ENCODE data around the gene CABP2. TPM values are rescaled to one million over a fixed set of nuclear protein-coding genes. Genes with fewer than 3 reads are reported as not detected.
"Not testable (repeated sequence)": the region's sequence is repeated elsewhere in the genome, so short reads cannot be mapped to it uniquely, and the experiment has no call there.

Gene CABP2
- total and polyA plus RNA-seq, 4 donors = not detected

DNA sequence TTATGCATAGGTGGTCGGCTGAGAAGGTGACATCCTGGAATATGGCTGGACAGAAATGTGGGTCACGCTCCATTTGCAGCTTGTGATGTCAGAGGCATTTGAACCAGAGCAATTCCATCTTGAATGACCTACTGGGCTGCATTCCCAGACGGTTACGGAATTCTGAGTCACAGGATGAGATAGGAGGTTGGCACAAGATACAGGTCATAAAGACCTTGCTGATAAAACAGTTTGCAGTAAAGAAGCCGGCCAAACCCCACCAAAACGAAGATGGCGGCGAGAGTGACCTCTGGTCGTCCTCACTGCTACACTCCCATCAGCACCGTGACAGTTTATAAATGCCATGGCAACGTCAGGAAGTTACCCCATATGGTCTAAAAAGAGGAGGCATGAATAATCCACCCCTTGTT, 40.5 kb upstream of the CABP2 start:
- TF ChIP-seq SP1 (IDR thresholded peaks at IDR 0.05) (peak; percentile 26), JUND (IDR thresholded peaks at IDR 0.05) (peak; percentile 71 to 84), YY1 (IDR thresholded peaks at IDR 0.05) (peak; percentile 64), RXRA (IDR thresholded peaks at IDR 0.05) (peak in 1 of 2 donors; percentile 70), HNF4A (conservative IDR thresholded peaks at IDR 0.05) (peak; percentile 23)
- not testable (repeated sequence) for H3K36me3 ChIP-seq (ENCODE audit: control insufficient read depth in 4 of 4, insufficient read depth in 3 of 4, low read depth in 1 of 4, low read length in 3 of 4); H3K4me1 ChIP-seq (ENCODE audit: control insufficient read depth in 4 of 4, insufficient read depth in 4 of 4, low read length in 3 of 4); DNase-seq (ENCODE audit: low spot score); H3K9ac ChIP-seq (ENCODE audit: low read depth in 1 of 2, low read length in 2 of 2); H3K4me3 ChIP-seq (ENCODE audit: low read depth in 1 of 3, low read length in 3 of 3); H3K27me3 ChIP-seq (ENCODE audit: control insufficient read depth in 4 of 4, insufficient read depth in 4 of 4, low read length in 3 of 4); H3K9me3 ChIP-seq (ENCODE audit: control insufficient read depth in 4 of 4, low read length in 3 of 4)
- peak overlapping the region; percentile 74 to 93 for H3K27ac ChIP-seq (ENCODE audit: low read depth in 1 of 2, low read length in 2 of 2)
- 38% methylated on average over 11 of the region's 11 CpGs for WGBS

GRCh38 chr11:67562963-67563704, 39.9 kb upstream of the CABP2 start:
- Histone ChIP-seq H3K27me3 (ENCODE audit: control insufficient read depth in 4 of 4, insufficient read depth in 4 of 4, low read length in 3 of 4) (no peaks in the 10 kb centered on the region), H3K9me3 (ENCODE audit: control insufficient read depth in 4 of 4, low read length in 3 of 4) (no peaks in the 10 kb centered on the region), H3K27ac (ENCODE audit: low read depth in 1 of 2, low read length in 2 of 2) (peak overlapping the region; percentile 74 to 93), H3K4me1 (ENCODE audit: control insufficient read depth in 4 of 4, insufficient read depth in 4 of 4, low read length in 3 of 4) (peaks cover 3 to 9% (median 6%) of the 10 kb centered on the region in 4 donors), H3K9ac (ENCODE audit: low read depth in 1 of 2, low read length in 2 of 2) (no peak overlapping the region), H3K4me3 (ENCODE audit: low read depth in 1 of 3, low read length in 3 of 3) (no peak overlapping the region), H3K36me3 (ENCODE audit: control insufficient read depth in 4 of 4, insufficient read depth in 3 of 4, low read depth in 1 of 4, low read length in 3 of 4) (no peaks in the 10 kb centered on the region)
- TF ChIP-seq HNF4A (conservative IDR thresholded peaks at IDR 0.05) = peak; percentile 22 to 32
- TF ChIP-seq YY1 (IDR thresholded peaks at IDR 0.05) = no peak
- peak; percentile 49 for TF ChIP-seq SP1 (IDR thresholded peaks at IDR 0.05)
- TF ChIP-seq, protein P1, sequence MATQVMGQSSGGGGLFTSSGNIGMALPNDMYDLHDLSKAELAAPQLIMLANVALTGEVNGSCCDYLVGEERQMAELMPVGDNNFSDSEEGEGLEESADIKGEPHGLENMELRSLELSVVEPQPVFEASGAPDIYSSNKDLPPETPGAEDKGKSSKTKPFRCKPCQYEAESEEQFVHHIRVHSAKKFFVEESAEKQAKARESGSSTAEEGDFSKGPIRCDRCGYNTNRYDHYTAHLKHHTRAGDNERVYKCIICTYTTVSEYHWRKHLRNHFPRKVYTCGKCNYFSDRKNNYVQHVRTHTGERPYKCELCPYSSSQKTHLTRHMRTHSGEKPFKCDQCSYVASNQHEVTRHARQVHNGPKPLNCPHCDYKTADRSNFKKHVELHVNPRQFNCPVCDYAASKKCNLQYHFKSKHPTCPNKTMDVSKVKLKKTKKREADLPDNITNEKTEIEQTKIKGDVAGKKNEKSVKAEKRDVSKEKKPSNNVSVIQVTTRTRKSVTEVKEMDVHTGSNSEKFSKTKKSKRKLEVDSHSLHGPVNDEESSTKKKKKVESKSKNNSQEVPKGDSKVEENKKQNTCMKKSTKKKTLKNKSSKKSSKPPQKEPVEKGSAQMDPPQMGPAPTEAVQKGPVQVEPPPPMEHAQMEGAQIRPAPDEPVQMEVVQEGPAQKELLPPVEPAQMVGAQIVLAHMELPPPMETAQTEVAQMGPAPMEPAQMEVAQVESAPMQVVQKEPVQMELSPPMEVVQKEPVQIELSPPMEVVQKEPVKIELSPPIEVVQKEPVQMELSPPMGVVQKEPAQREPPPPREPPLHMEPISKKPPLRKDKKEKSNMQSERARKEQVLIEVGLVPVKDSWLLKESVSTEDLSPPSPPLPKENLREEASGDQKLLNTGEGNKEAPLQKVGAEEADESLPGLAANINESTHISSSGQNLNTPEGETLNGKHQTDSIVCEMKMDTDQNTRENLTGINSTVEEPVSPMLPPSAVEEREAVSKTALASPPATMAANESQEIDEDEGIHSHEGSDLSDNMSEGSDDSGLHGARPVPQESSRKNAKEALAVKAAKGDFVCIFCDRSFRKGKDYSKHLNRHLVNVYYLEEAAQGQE (IDR thresholded peaks at IDR 0.05) = peak; percentile 23
- TF ChIP-seq ZBTB33 (IDR thresholded peaks at IDR 0.05) = no peak
- 74% methylated on average over 10 of the region's 10 CpGs for WGBS
- no peak for DNase-seq (ENCODE audit: low spot score)

DNA sequence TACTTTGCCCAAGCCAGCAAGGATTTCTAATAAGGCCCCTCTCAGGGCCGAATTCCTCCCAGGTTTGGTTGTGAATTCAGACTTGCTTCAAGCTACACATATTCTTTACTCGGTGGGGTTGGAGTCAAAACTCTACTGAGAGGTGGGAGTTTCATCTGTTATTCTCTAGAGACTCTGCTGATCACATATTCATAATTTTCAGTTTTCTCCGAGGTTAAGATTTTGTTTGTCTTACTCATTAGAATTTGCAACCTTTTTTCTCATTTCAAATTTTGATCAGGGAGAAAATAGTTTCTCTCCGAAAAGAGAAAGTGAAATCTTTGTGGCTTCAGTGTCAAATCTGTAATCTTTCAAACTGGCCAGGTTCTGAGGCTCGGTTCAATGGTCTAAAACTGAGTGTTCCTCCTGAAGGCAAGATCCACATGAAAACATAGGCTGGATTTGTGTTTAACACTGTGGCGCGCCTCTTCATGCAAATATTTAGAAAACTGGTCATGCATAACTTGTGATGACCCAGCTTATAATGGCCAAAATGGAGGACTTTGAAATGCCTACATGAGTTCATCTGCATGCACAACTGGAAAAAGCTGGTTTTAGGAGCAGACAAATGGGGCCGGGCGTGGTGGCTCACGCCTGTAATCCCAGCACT, 38.8 kb upstream of the CABP2 start:
- no peak overlapping the region for H3K9ac ChIP-seq (ENCODE audit: low read depth in 1 of 2, low read length in 2 of 2)
- H3K27ac ChIP-seq (ENCODE audit: low read depth in 1 of 2, low read length in 2 of 2) = peak overlapping the region; percentile 49 to 93
- WGBS = 65% methylated on average over 10 of the region's 10 CpGs
- no peaks in the 10 kb centered on the region for H3K9me3 ChIP-seq (ENCODE audit: control insufficient read depth in 4 of 4, low read length in 3 of 4)
- no peaks in the 10 kb centered on the region for H3K36me3 ChIP-seq (ENCODE audit: control insufficient read depth in 4 of 4, insufficient read depth in 3 of 4, low read depth in 1 of 4, low read length in 3 of 4)
- H3K4me3 ChIP-seq (ENCODE audit: low read depth in 1 of 3, low read length in 3 of 3) = no peak overlapping the region
- H3K27me3 ChIP-seq (ENCODE audit: control insufficient read depth in 4 of 4, insufficient read depth in 4 of 4, low read length in 3 of 4) = no peaks in the 10 kb centered on the region
- TF ChIP-seq, protein P2, sequence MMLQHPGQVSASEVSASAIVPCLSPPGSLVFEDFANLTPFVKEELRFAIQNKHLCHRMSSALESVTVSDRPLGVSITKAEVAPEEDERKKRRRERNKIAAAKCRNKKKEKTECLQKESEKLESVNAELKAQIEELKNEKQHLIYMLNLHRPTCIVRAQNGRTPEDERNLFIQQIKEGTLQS (IDR thresholded peaks at IDR 0.05) = no peak
- TF ChIP-seq YY1 (IDR thresholded peaks at IDR 0.05) = peak; percentile 22
- no peak for TF ChIP-seq HNF4G (IDR thresholded peaks at IDR 0.05)
- TF ChIP-seq CTCF (IDR thresholded peaks at IDR 0.05; ENCODE audit: low read depth, low read length, missing input control) = no peak
- TF ChIP-seq HNF4A (conservative IDR thresholded peaks at IDR 0.05) = peak in 1 of 2 donors; percentile 20
- no peak for DNase-seq (ENCODE audit: low spot score)
- peaks cover 5 to 9% (median 6%) of the 10 kb centered on the region in 4 donors for H3K4me1 ChIP-seq (ENCODE audit: control insufficient read depth in 4 of 4, insufficient read depth in 4 of 4, low read length in 3 of 4)
